ENCODE data around the gene SIMC1. TPM values are rescaled to one million over a fixed set of nuclear protein-coding genes. Genes with fewer than 3 reads are reported as not detected.

The SIMC1 gene
- total and polyA plus RNA-seq, 2 of the 4 experiments (the other 2 are of a cell fraction) = 8.2 to 11.7 TPM

GRCh38 chr5:176368726-176369125 lies 130.5 kb downstream of the SIMC1 start:
- Histone ChIP-seq H3K79me1 (ENCODE audit: low read depth in 1 of 2, low read length in 2 of 2) (peaks cover 13 to 15% of the 10 kb centered on the region in 2 experiments), H3K36me3 (ENCODE audit: control insufficient read depth, insufficient read depth, low read length) (peaks cover 30% of the 10 kb centered on the region), H3K27me3 (ENCODE audit: control insufficient read depth, insufficient read depth, low read length) (no peaks in the 10 kb centered on the region), H3K4ac (ENCODE audit: low read depth, low read length) (no peak overlapping the region), H3K9ac (ENCODE audit: low read depth, low read length) (no peak overlapping the region), H2BK120ac (ENCODE audit: low read depth, low read length) (no peak overlapping the region), H3K23ac (ENCODE audit: low read depth, low read length) (no peak overlapping the region), H3K4me2 (ENCODE audit: low read depth, low read length) (no peak overlapping the region), H4K8ac (ENCODE audit: low read depth in 2 of 2, low read length in 2 of 2) (no peak overlapping the region), H4K5ac (ENCODE audit: low read depth, low read length) (no peak overlapping the region), H3K9me3 (ENCODE audit: control insufficient read depth, insufficient read depth, low read length) (no peaks in the 10 kb centered on the region), H4K20me1 (ENCODE audit: insufficient read depth, low read length) (no peaks in the 10 kb centered on the region), H3K4me1 (ENCODE audit: control insufficient read depth, insufficient read depth, low read length) (peaks cover 5% of the 10 kb centered on the region), H3K56ac (ENCODE audit: extremely low read depth, insufficient read depth, low read length) (no peak overlapping the region), H2BK20ac (ENCODE audit: low read depth, low read length) (no peak overlapping the region), H4K91ac (ENCODE audit: insufficient read depth, low read depth, low read length) (no peak overlapping the region), H2BK5ac (ENCODE audit: low read depth, low read length, poor library complexity, severe bottlenecking) (no peak overlapping the region), H3K9me1 (ENCODE audit: insufficient read depth, low read length) (peaks cover 4% of the 10 kb centered on the region), H2AK5ac (ENCODE audit: low read depth, low read length) (no peak overlapping the region), H3K4me3 (ENCODE audit: insufficient read depth, low read depth, low read length) (no peak overlapping the region), H3K27ac (ENCODE audit: insufficient read depth, low read length) (no peak overlapping the region), H2AFZ (replicated peaks; ENCODE audit: low read length, poor library complexity) (no peak overlapping the region), H3K18ac (ENCODE audit: low read depth, low read length) (no peak overlapping the region), H2AK9ac (replicated peaks; ENCODE audit: low read depth, low read length, poor library complexity) (no peak overlapping the region), H2BK15ac (ENCODE audit: low read depth, low read length) (no peak overlapping the region), H3K14ac (replicated peaks; ENCODE audit: low read depth, low read length) (no peak overlapping the region)
- dilution Hi-C loops (cut with HindIII; ENCODE audit: low sequenced_read_pairs, unreplicated experiment) (no loop called here), intact Hi-C loops (cut with micrococcal nuclease) (no loop called here), in situ Hi-C loops (cut with MboI; ENCODE audit: low sequenced_read_pairs) (no loop called here)
- DNase-seq (no peak), ATAC-seq (ENCODE audit: low read depth) (no peak)
- ChIA-PET CTCF (no interaction called here), POLR2A (ENCODE audit: unreplicated experiment) (no interaction called here)
- TF ChIP-seq, protein P1, sequence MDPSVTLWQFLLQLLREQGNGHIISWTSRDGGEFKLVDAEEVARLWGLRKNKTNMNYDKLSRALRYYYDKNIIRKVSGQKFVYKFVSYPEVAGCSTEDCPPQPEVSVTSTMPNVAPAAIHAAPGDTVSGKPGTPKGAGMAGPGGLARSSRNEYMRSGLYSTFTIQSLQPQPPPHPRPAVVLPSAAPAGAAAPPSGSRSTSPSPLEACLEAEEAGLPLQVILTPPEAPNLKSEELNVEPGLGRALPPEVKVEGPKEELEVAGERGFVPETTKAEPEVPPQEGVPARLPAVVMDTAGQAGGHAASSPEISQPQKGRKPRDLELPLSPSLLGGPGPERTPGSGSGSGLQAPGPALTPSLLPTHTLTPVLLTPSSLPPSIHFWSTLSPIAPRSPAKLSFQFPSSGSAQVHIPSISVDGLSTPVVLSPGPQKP (IDR thresholded peaks at IDR 0.05; ENCODE audit: borderline replicate concordance, low read depth, low read length) = no peak
- TF ChIP-seq MAZ (IDR thresholded peaks at IDR 0.05; ENCODE audit: borderline replicate concordance, low read depth, low read length) = no peak
- TF ChIP-seq MAFK (IDR thresholded peaks at IDR 0.05; ENCODE audit: low read depth, low read length) = no peak
- no peak for TF ChIP-seq MXI1 (IDR thresholded peaks at IDR 0.05; ENCODE audit: borderline replicate concordance, low read depth, low read length)
- TF ChIP-seq SMC3 (IDR thresholded peaks at IDR 0.05; ENCODE audit: low read depth, low read length) = no peak
- TF ChIP-seq NFE2L2 (IDR thresholded peaks at IDR 0.05; ENCODE audit: low read depth, low read length) = no peak
- TF ChIP-seq, protein P2, sequence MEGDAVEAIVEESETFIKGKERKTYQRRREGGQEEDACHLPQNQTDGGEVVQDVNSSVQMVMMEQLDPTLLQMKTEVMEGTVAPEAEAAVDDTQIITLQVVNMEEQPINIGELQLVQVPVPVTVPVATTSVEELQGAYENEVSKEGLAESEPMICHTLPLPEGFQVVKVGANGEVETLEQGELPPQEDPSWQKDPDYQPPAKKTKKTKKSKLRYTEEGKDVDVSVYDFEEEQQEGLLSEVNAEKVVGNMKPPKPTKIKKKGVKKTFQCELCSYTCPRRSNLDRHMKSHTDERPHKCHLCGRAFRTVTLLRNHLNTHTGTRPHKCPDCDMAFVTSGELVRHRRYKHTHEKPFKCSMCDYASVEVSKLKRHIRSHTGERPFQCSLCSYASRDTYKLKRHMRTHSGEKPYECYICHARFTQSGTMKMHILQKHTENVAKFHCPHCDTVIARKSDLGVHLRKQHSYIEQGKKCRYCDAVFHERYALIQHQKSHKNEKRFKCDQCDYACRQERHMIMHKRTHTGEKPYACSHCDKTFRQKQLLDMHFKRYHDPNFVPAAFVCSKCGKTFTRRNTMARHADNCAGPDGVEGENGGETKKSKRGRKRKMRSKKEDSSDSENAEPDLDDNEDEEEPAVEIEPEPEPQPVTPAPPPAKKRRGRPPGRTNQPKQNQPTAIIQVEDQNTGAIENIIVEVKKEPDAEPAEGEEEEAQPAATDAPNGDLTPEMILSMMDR (conservative IDR thresholded peaks at IDR 0.05; ENCODE audit: low read depth, low read length) = no peak
- TF ChIP-seq POLR2A (IDR thresholded peaks at IDR 0.05; ENCODE audit: low read depth, low read length) = no peak
- TF ChIP-seq FOS (IDR thresholded peaks at IDR 0.05; ENCODE audit: low read depth, low read length) = no peak
- no peak for TF ChIP-seq RCOR1 (IDR thresholded peaks at IDR 0.05; ENCODE audit: insufficient replicate concordance, low read length)
- TF ChIP-seq CHD1 (IDR thresholded peaks at IDR 0.05; ENCODE audit: low read depth, low read length) = no peak
- TF ChIP-seq RFX5 (IDR thresholded peaks at IDR 0.05; ENCODE audit: low read depth, low read length) = no peak
- no peak for TF ChIP-seq BHLHE40 (IDR thresholded peaks at IDR 0.05; ENCODE audit: low read depth, low read length)
- TF ChIP-seq RAD21 (IDR thresholded peaks at IDR 0.05; ENCODE audit: low read length) = no peak
- no peak for TF ChIP-seq CEBPB (IDR thresholded peaks at IDR 0.05; ENCODE audit: low read depth, low read length)
- no peak for TF ChIP-seq USF2 (IDR thresholded peaks at IDR 0.05; ENCODE audit: low read depth, low read length)
- WGBS, 2 experiments (ENCODE audit: extremely low coverage in 2 of 2, insufficient read length in 1 of 2) = 97% methylated on average over 7 of the region's 13 CpGs; no CpG with 5 or more reads in 1 of the 2 experiments
- BruUV-seq (replicated peaks) = no TSS peak

All from IMR-90 (cell line).